Neuronal stem cell (in vitro differentiated cells): Measurements from ENCODE around the gene CCR7.
"Not testable (repeated sequence)": the region's sequence is repeated elsewhere in the genome, so short reads cannot be mapped to it uniquely, and the experiment has no call there.

ENCODE experiments used
- DNase-seq: peaks from one replicate; pipeline ENCODE4 v3.0.0-alpha.2; 2013; ENCODE audit warnings: low spot score
- H2AFZ ChIP-seq: one replicate; pipeline ENCODE4 v1.6.1; 2013; ENCODE audit warnings: mild to moderate bottlenecking, low read length, inconsistent platforms
- H2AK5ac ChIP-seq: 2 replicates; pipeline ENCODE4 v1.6.1; 2013; ENCODE audit warnings: low read depth, mild to moderate bottlenecking, inconsistent platforms, low read length, moderate library complexity, mixed read lengths
- H2BK120ac ChIP-seq: 2 replicates; pipeline ENCODE4 v1.6.1; 2013; ENCODE audit warnings: low read depth, mild to moderate bottlenecking, inconsistent platforms, low read length, moderate library complexity, mixed read lengths
- H2BK12ac ChIP-seq: one replicate; pipeline ENCODE4 v1.6.1; 2013; ENCODE audit warnings: low read length, inconsistent platforms
- H2BK15ac ChIP-seq: 2 replicates; pipeline ENCODE4 v1.6.1; 2013; ENCODE audit warnings: mild to moderate bottlenecking, low read length, inconsistent platforms, mixed read lengths
- H2BK5ac ChIP-seq: one replicate; pipeline ENCODE4 v1.6.1; 2013; ENCODE audit warnings: inconsistent platforms, mild to moderate bottlenecking, low read length, moderate library complexity
- H3K14ac ChIP-seq: one replicate; pipeline ENCODE4 v1.6.1; 2013; ENCODE audit warnings: low read length, inconsistent platforms
- H3K18ac ChIP-seq: 2 replicates; pipeline ENCODE4 v1.6.1; 2013; ENCODE audit warnings: low read length, inconsistent platforms
- H3K23ac ChIP-seq: 2 replicates; pipeline ENCODE4 v1.6.1; 2013; ENCODE audit warnings: low read depth, mild to moderate bottlenecking, mixed read lengths, low read length, inconsistent platforms; ENCODE audit not compliant: poor library complexity
- H3K27ac ChIP-seq: replicated peaks from 3 replicates; pipeline ENCODE4 v1.5.1; 2013; ENCODE audit warnings: low read length, inconsistent platforms
- H3K27me3 ChIP-seq, 3 experiments: 2 replicates each; pipeline ENCODE4 v1.6.1; 2013; ENCODE audit warnings: low read length in 3 of 3, mild to moderate bottlenecking in 2 of 3, inconsistent platforms in 1 of 3, low read depth in 1 of 3, mixed read lengths in 1 of 3, moderate library complexity in 1 of 3; ENCODE audit not compliant: control insufficient read depth in 3 of 3, insufficient read depth in 3 of 3
- H3K36me3 ChIP-seq, 2 donors: replicated peaks in 1 of 2; 2 replicates each; pipeline ENCODE4 v1.6.1; 2013; ENCODE audit warnings: low read length in 2 of 2; ENCODE audit not compliant: control insufficient read depth in 2 of 2, insufficient read depth in 2 of 2
- H3K4ac ChIP-seq: 2 replicates; pipeline ENCODE4 v1.6.1; 2013; ENCODE audit warnings: inconsistent platforms, mild to moderate bottlenecking, low read length, moderate library complexity
- H3K4me1 ChIP-seq, 2 donors: 1 replicate in 1 of 2; 2 replicates in 1 of 2; pipeline ENCODE4 v1.6.1; 2013; ENCODE audit warnings: low read length in 2 of 2, low read depth in 1 of 2; ENCODE audit not compliant: control insufficient read depth in 2 of 2, insufficient read depth in 1 of 2
- H3K4me2 ChIP-seq: one replicate; pipeline ENCODE4 v1.6.1; 2013; ENCODE audit warnings: mild to moderate bottlenecking, low read length, inconsistent platforms; ENCODE audit not compliant: insufficient read depth, poor library complexity, severe bottlenecking
- H3K4me3 ChIP-seq, 2 donors: 2 replicates each; pipeline ENCODE4 v1.5.1; 2013; ENCODE audit warnings: low read length in 2 of 2, mild to moderate bottlenecking in 2 of 2, inconsistent platforms in 1 of 2, moderate library complexity in 1 of 2
- H3K79me1 ChIP-seq: one replicate; pipeline ENCODE4 v1.6.1; 2013; ENCODE audit warnings: low read depth, mild to moderate bottlenecking, inconsistent platforms, low read length, moderate library complexity
- H3K9ac ChIP-seq: one replicate; pipeline ENCODE4 v1.6.1; 2013; ENCODE audit warnings: mild to moderate bottlenecking, low read depth, low read length, inconsistent platforms; ENCODE audit not compliant: poor library complexity
- H3K9me3 ChIP-seq, 2 donors: replicated peaks in 1 of 2; 2 replicates each; pipeline versions ENCODE3 to v1.6.1; 2013; ENCODE audit warnings: low read length in 2 of 2, mild to moderate bottlenecking in 2 of 2, inconsistent platforms in 1 of 2, low read depth in 1 of 2, mixed read lengths in 1 of 2, moderate library complexity in 1 of 2; ENCODE audit not compliant: control insufficient read depth in 2 of 2, insufficient read depth in 1 of 2
- H4K8ac ChIP-seq: one replicate; pipeline ENCODE4 v1.6.1; 2013; ENCODE audit warnings: low read depth, mild to moderate bottlenecking, inconsistent platforms, low read length, moderate library complexity
- H4K91ac ChIP-seq: one replicate; pipeline ENCODE4 v1.6.1; 2013; ENCODE audit warnings: low read length, low read depth, mild to moderate bottlenecking, inconsistent platforms; ENCODE audit not compliant: poor library complexity
- WGBS, 2 donors: extraction: QIAGEN DNeasy Blood & Tissue Kit; methylation state at CpG; one replicate each; pipeline ENCODE4 v1.1.7; 2013; ENCODE audit warnings: missing lambda C conversion rate in 2 of 2, mixed read lengths in 1 of 2; ENCODE audit not compliant: insufficient read length in 2 of 2, insufficient replicate concordance in 1 of 2; ENCODE audit errors: extremely low coverage in 2 of 2; 5-methylcytosine and 5-hydroxymethylcytosine counted together

CCR7 gene

GRCh38 chr17:40547079-40547784 is 18.0 kb downstream of the CCR7 start:
- Histone ChIP-seq H3K23ac (no peak overlapping the region), H4K91ac (no peak overlapping the region), H2BK15ac (peak overlapping the region; percentile 96), H3K79me1 (no peaks in the 10 kb centered on the region), H3K36me3 (no peaks in the 10 kb centered on the region), H3K27ac (no peak overlapping the region), H3K14ac (no peak overlapping the region), H3K27me3 (no peaks in the 10 kb centered on the region), H3K18ac (peak overlapping the region; percentile 87), H2AK5ac (peak overlapping the region; percentile 22), H2BK12ac (no peak overlapping the region), H3K9me3 (no peaks in the 10 kb centered on the region), H2BK5ac (peak overlapping the region; percentile 40), H2AFZ (peak overlapping the region; percentile 60), H3K4me2 (no peak overlapping the region), H3K4me3 (no peak overlapping the region), H3K4ac (no peak overlapping the region), H4K8ac (no peak overlapping the region), H2BK120ac (peak overlapping the region; percentile 72), H3K9ac (no peak overlapping the region), H3K4me1 (peaks cover 19 to 30% of the 10 kb centered on the region in 2 donors)
- no peak for DNase-seq
- WGBS, 2 donors, result 100% methylated on average over 1 of the region's 11 CpGs; no CpG with 5 or more reads in 1 of the 2 donors

GRCh38 chr17:40546497-40546896 is 18.8 kb downstream of the CCR7 start:
- H3K27ac ChIP-seq, H2BK12ac ChIP-seq, H2BK5ac ChIP-seq, H3K9ac ChIP-seq, H3K27me3 ChIP-seq, H3K4me3 ChIP-seq, H3K18ac ChIP-seq, H2BK15ac ChIP-seq, H4K91ac ChIP-seq, H3K4ac ChIP-seq, H3K79me1 ChIP-seq, H4K8ac ChIP-seq, H3K23ac ChIP-seq, H3K36me3 ChIP-seq, DNase-seq, H2AFZ ChIP-seq, H3K9me3 ChIP-seq, H3K4me2 ChIP-seq, H2AK5ac ChIP-seq, H2BK120ac ChIP-seq, H3K14ac ChIP-seq: not testable (repeated sequence)
- peaks cover 23 to 36% of the 10 kb centered on the region in 2 donors for H3K4me1 ChIP-seq
- no CpG with 5 or more reads among the region's 4 CpGs for WGBS, 2 donors

GRCh38 chr17:40545660-40546059 is 19.6 kb downstream of the CCR7 start:
- peak overlapping the region; percentile 83 for H2AK5ac ChIP-seq
- no peak overlapping the region for H4K8ac ChIP-seq
- H3K79me1 ChIP-seq, result no peaks in the 10 kb centered on the region
- H2BK5ac ChIP-seq, result no peak overlapping the region
- H4K91ac ChIP-seq, result peak overlapping the region; percentile 28
- H2BK120ac ChIP-seq, result no peak overlapping the region
- H2AFZ ChIP-seq, result no peak overlapping the region
- H3K4me3 ChIP-seq, result no peak overlapping the region
- no peaks in the 10 kb centered on the region for H3K36me3 ChIP-seq
- H3K14ac ChIP-seq, result no peak overlapping the region
- peak overlapping the region; percentile 76 for H2BK12ac ChIP-seq
- no peak overlapping the region for H3K27ac ChIP-seq
- H3K23ac ChIP-seq, result no peak overlapping the region
- H3K9me3 ChIP-seq, result no peaks in the 10 kb centered on the region
- DNase-seq, result no peak
- no CpG with 5 or more reads among the region's 11 CpGs for WGBS, 2 donors
- peak overlapping the region; percentile 81 for H3K18ac ChIP-seq
- no peak overlapping the region for H3K4me2 ChIP-seq
- H2BK15ac ChIP-seq, result peak overlapping the region; percentile 87
- H3K9ac ChIP-seq, result no peak overlapping the region
- H3K27me3 ChIP-seq, result no peaks in the 10 kb centered on the region
- H3K4ac ChIP-seq, result no peak overlapping the region
- peaks cover 23 to 40% of the 10 kb centered on the region in 2 donors for H3K4me1 ChIP-seq

GRCh38 chr17:40542558-40543411 is 22.5 kb downstream of the CCR7 start:
- Histone ChIP-seq H2BK120ac (no peak overlapping the region), H3K14ac (no peak overlapping the region), H3K9ac (no peak overlapping the region), H3K27ac (no peak overlapping the region), H4K91ac (no peak overlapping the region), H2BK5ac (peak overlapping the region; percentile 45), H3K4me2 (no peak overlapping the region), H3K4ac (no peak overlapping the region), H3K27me3 (no peaks in the 10 kb centered on the region), H3K79me1 (no peaks in the 10 kb centered on the region), H3K23ac (no peak overlapping the region), H3K4me3 (no peak overlapping the region), H3K36me3 (no peaks in the 10 kb centered on the region), H2AFZ (peak overlapping the region; percentile 81), H2AK5ac (peak overlapping the region; percentile 98), H3K9me3 (no peaks in the 10 kb centered on the region), H3K4me1 (peaks cover 22 to 33% of the 10 kb centered on the region in 2 donors), H2BK15ac (no peak overlapping the region), H4K8ac (peak overlapping the region; percentile 7), H2BK12ac (no peak overlapping the region), H3K18ac (peak overlapping the region; percentile 88)
- DNase-seq, result no peak
- no CpG with 5 or more reads among the region's 14 CpGs for WGBS, 2 donors
